ENCODE results near the gene PKM. TPM values are rescaled to one million over a fixed set of nuclear protein-coding genes. Genes with fewer than 3 reads are reported as not detected.

The PKM gene
- total and polyA plus RNA-seq, 9 of the 15 experiments (the other 6 are each of a cell fraction or from before 2014, with no cell fraction given): 140 to 825 (median 383) TPM

GRCh38 chr15:72231833-72232478 is 966 bp upstream of the PKM start (continued):
- TF ChIP-seq CBFB (CRISPR knock-in tag; IDR thresholded peaks at IDR 0.05) (no peak), POLR2A (conservative IDR thresholded peaks at IDR 0.05) (no peak), FOXK2 (conservative IDR thresholded peaks at IDR 0.05 in 1 of 2, IDR thresholded peaks at IDR 0.05 in 1 of 2; ENCODE audit: low read depth in 2 of 2) (0 out of 4 replicates have a peak, but pooled peaks have one; percentile 28 to 29), ZNF224 (CRISPR knock-in tag; IDR thresholded peaks at IDR 0.05) (no peak), RHOXF2B (CRISPR knock-in tag; conservative IDR thresholded peaks at IDR 0.05) (no peak), ZNF263 (CRISPR knock-in tag; IDR thresholded peaks at IDR 0.05; ENCODE audit: borderline replicate concordance) (no peak), MAFK (IDR thresholded peaks at IDR 0.05; ENCODE audit: low read length) (no peak), ZSCAN29 (IDR thresholded peaks at IDR 0.05) (no peak), MTA3 (IDR thresholded peaks at IDR 0.05; ENCODE audit: borderline replicate concordance) (no peak), AFF1 (IDR thresholded peaks at IDR 0.05; ENCODE audit: low read depth in 1 of 2, partially characterized antibody in 2 of 2) (no peak), MNT (conservative IDR thresholded peaks at IDR 0.05) (peak in 1 of 2 experiments; percentile 50; a peak in 2 of 4 replicates), SMAD1 (IDR thresholded peaks at IDR 0.05; ENCODE audit: low read depth, low read length, partially characterized antibody) (no peak), NFE2 (IDR thresholded peaks at IDR 0.05; ENCODE audit: low read depth) (peak; percentile 58), EP400 (IDR thresholded peaks at IDR 0.05) (no peak), FOXP4 (CRISPR knock-in tag; IDR thresholded peaks at IDR 0.05; ENCODE audit: borderline replicate concordance) (no peak), SUPT5H (IDR thresholded peaks at IDR 0.05) (no peak), RAD51 (IDR thresholded peaks at IDR 0.05; ENCODE audit: borderline replicate concordance, low read depth) (no peak), ARHGAP35 (IDR thresholded peaks at IDR 0.05; ENCODE audit: partially characterized antibody) (no peak), NR4A1 (CRISPR knock-in tag; IDR thresholded peaks at IDR 0.05) (no peak), NR4A1 (tag; IDR thresholded peaks at IDR 0.05) (peak; percentile 39; the same call in 1 of the 2 replicates)
